GM21786 (cell line): Measurements from ENCODE around the gene ARHGAP5.

Experiments
- ATAC-seq: cut with Tn5 transposase; IDR thresholded peaks from one replicate; pipeline ENCODE4 v1.9.1; 2021; ENCODE audit not compliant: unreplicated experiment

The ARHGAP5 gene

GRCh38 chr14:32205554-32205953 lies 128.4 kb downstream of the ARHGAP5 start:
- ATAC-seq = no peak

GRCh38 chr14:32205984-32206383 lies 128.9 kb downstream of the ARHGAP5 start:
- ATAC-seq = no peak

GRCh38 chr14:32206552-32206951 lies 129.4 kb downstream of the ARHGAP5 start:
- ATAC-seq = no peak

GRCh38 chr14:32208490-32208889 lies 131.4 kb downstream of the ARHGAP5 start:
- no peak for ATAC-seq
